Dedifferentiated amniotic fluid mesenchymal stem cell (primary cell): Measurements from ENCODE around the gene KLK5.
"Not testable (repeated sequence)": the region's sequence is repeated elsewhere in the genome, so short reads cannot be mapped to it uniquely, and the experiment has no call there.

Source experiments
- DNase-seq: peaks from one replicate; pipeline ENCODE4 v3.0.0-alpha.2; 2016; ENCODE audit errors: extremely low spot score

Gene KLK5

GRCh38 chr19:50952910-50953309 lies at the start of gene KLK5:
Gene KLK5 (minus strand): TSS chr19:50953038. CDS start chr19:50952657, 381 bp downstream.
- no peak for DNase-seq

- DNase-seq, result no peak
Measured at GRCh38 chr19:51002089-51002532, 49.3 kb upstream of the KLK5 start.

- DNase-seq, result no peak
Measured at GRCh38 chr19:51001515-51001914, 48.7 kb upstream of the KLK5 start, which contains the start of gene KLK8. Gene KLK8 (minus strand): TSS chr19:51001604. CDS start chr19:51001167, 437 bp downstream.

GRCh38 chr19:51000981-51001380 lies 48.1 kb upstream of the KLK5 start:
- no peak for DNase-seq

- no peak for DNase-seq
Measured at GRCh38 chr19:51000426-51000825, 47.6 kb upstream of the KLK5 start.

- no peak for DNase-seq
Measured at GRCh38 chr19:50998686-50999085, 45.8 kb upstream of the KLK5 start.

- DNase-seq, result no peak
Measured at GRCh38 chr19:50998061-50998460, 45.2 kb upstream of the KLK5 start.

GRCh38 chr19:50994129-50994528 lies 41.3 kb upstream of the KLK5 start:
- DNase-seq, result no peak

- no peak for DNase-seq
Measured at GRCh38 chr19:50992666-50993035, 39.8 kb upstream of the KLK5 start.

GRCh38 chr19:50984416-50984815 lies 31.6 kb upstream of the KLK5 start:
- DNase-seq, result not testable (repeated sequence)

- no peak for DNase-seq
Measured at GRCh38 chr19:50983625-50984292, 30.9 kb upstream of the KLK5 start, which contains the start of gene KLK7. Gene KLK7 (minus strand): TSS chr19:50983917. CDS start chr19:50982399, 1,518 bp downstream.

- DNase-seq, result no peak
Measured at GRCh38 chr19:50982186-50982585, 29.3 kb upstream of the KLK5 start.

GRCh38 chr19:50981587-50982146 lies 28.8 kb upstream of the KLK5 start:
- DNase-seq, result no peak

- no peak for DNase-seq
Measured at GRCh38 chr19:50980208-50980607, 27.4 kb upstream of the KLK5 start.

GRCh38 chr19:50979758-50980157 lies 26.9 kb upstream of the KLK5 start:
- DNase-seq, result no peak

GRCh38 chr19:50978772-50979390 lies 26.0 kb upstream of the KLK5 start:
- DNase-seq, result no peak

- DNase-seq, result no peak
Measured at GRCh38 chr19:50977626-50978025, 24.8 kb upstream of the KLK5 start.

GRCh38 chr19:50975766-50976165 lies 22.9 kb upstream of the KLK5 start:
- no peak for DNase-seq

GRCh38 chr19:50974702-50975556 lies 22.1 kb upstream of the KLK5 start:
- DNase-seq, result no peak

- no peak for DNase-seq
Measured at GRCh38 chr19:50972795-50973376, 20.0 kb upstream of the KLK5 start.

- not testable (repeated sequence) for DNase-seq
Measured at GRCh38 chr19:50969810-50970209, 17.0 kb upstream of the KLK5 start.

- DNase-seq, result no peak
Measured at GRCh38 chr19:50969413-50969760, 16.5 kb upstream of the KLK5 start, which contains the start of gene KLK6. Gene KLK6 (minus strand): TSS chr19:50969591. CDS start chr19:50968104, 1,487 bp downstream.
